ENCODE measurements around the gene RPRD1A.

DNA sequence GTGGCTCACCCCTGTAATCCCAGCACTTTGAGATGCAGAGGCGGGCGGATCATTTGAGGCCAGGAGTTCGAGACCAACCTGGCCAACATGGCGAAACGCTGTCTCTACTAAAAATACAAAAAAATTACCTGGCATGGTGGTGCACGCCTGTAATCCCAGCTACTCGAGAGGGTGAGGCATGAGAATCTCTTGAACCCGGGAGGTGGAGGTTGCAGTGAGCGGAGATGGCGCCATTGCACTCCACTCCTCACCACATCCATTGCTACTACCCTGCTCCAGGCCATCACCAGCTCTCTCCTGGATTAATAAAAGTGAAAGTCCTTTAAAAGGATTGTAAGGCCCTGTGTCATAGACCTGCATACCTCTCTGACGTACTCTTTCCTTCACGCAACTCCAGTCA lies 93.7 kb downstream of the RPRD1A start:
- TF ChIP-seq POLR2AphosphoS5 (IDR thresholded peaks at IDR 0.05; ENCODE audit: low read depth, low read length) (no peak), POLR2A (IDR thresholded peaks at IDR 0.05; ENCODE audit: low read depth, low read length) (no peak)
